ENCODE measurements around the gene KIFC3. TPM values are rescaled to one million over a fixed set of nuclear protein-coding genes. Genes with fewer than 3 reads are reported as not detected.
"Not testable (repeated sequence)": the region's sequence is repeated elsewhere in the genome, so short reads cannot be mapped to it uniquely, and the experiment has no call there.

Gene KIFC3
- total RNA-seq, 3 donors from 2014 or later: 15.7 to 36.1 (median 35.1) TPM

GRCh38 chr16:57747091-57747490, 55.2 kb downstream of the KIFC3 start:
- intact Hi-C loops (cut with DNase I; ENCODE audit: low total_unique reads): loop anchor here (5.0 kb wide), 1 partner anchor 480 kb away; no protein-coding TSS in a partner anchor

DNA sequence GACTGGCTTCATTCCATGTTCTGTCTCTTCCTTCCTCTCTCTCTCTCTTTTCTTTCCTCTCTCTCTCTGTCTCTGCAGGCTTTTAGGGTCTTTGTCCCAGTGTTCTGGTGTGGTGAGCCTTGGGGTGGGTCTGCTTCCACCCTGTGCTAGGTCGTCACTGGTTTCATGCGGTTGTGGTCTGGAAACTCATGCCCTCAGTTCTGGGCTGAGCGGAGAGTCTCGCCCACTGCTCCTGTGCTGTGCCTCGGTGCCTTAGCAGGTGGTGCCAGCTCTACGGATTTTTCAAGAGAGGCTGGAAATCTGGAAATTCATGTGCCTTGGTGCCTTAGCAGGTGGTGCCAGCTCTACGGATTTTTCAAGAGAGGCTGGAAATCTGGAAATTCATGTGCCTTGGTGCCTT, 56.0 kb downstream of the KIFC3 start:
- H3K27ac ChIP-seq; H3K4me3 ChIP-seq; H3K27me3 ChIP-seq; H3K4me1 ChIP-seq; DNase-seq (ENCODE audit: low spot score in 2 of 2); H3K36me3 ChIP-seq; H3K9me3 ChIP-seq: not testable (repeated sequence)
- intact Hi-C loops (cut with DNase I; ENCODE audit: low total_unique reads): loop anchor here (5.0 kb wide), 1 partner anchor 481 kb away; no protein-coding TSS in a partner anchor

More at GRCh38 chr16:57747091-57747490, 55.2 kb downstream of the KIFC3 start:
- no peaks in the 10 kb centered on the region for H3K9me3 ChIP-seq
- DNase-seq (ENCODE audit: low spot score in 2 of 2): no peak
- no peak overlapping the region for H3K4me3 ChIP-seq
- H3K27ac ChIP-seq: no peak overlapping the region
- H3K36me3 ChIP-seq: no peaks in the 10 kb centered on the region
- H3K4me1 ChIP-seq: no peaks in the 10 kb centered on the region
- TF ChIP-seq POLR2AphosphoS5 (IDR thresholded peaks at IDR 0.05): no peak
- TF ChIP-seq, protein P1, sequence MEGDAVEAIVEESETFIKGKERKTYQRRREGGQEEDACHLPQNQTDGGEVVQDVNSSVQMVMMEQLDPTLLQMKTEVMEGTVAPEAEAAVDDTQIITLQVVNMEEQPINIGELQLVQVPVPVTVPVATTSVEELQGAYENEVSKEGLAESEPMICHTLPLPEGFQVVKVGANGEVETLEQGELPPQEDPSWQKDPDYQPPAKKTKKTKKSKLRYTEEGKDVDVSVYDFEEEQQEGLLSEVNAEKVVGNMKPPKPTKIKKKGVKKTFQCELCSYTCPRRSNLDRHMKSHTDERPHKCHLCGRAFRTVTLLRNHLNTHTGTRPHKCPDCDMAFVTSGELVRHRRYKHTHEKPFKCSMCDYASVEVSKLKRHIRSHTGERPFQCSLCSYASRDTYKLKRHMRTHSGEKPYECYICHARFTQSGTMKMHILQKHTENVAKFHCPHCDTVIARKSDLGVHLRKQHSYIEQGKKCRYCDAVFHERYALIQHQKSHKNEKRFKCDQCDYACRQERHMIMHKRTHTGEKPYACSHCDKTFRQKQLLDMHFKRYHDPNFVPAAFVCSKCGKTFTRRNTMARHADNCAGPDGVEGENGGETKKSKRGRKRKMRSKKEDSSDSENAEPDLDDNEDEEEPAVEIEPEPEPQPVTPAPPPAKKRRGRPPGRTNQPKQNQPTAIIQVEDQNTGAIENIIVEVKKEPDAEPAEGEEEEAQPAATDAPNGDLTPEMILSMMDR (IDR thresholded peaks at IDR 0.05): no peak
- no peaks in the 10 kb centered on the region for H3K27me3 ChIP-seq

DNA sequence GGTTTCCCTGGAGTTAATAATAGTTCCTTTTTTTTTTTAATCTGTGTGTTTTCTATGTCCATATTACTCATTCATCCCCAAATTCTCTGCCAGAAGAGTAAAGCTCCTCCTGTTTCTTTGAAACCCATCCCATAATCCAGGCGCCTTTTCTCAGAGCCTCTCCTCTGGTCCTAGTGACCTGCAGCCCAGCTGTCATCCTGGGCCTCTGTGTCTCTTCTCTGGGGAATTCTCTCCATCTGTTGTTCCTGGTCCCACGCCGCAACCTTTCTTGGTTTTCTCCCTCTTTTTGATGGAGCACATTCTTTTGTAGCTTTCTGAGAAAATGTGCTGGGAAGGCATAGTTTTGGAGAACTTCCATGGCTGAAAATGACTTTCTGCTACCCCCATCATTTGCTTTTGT, 56.5 kb downstream of the KIFC3 start:
- no peaks in the 10 kb centered on the region for H3K9me3 ChIP-seq
- TF ChIP-seq POLR2AphosphoS5 (IDR thresholded peaks at IDR 0.05): no peak
- no peak for TF ChIP-seq POLR2A (IDR thresholded peaks at IDR 0.05)
- TF ChIP-seq, protein P1 (IDR thresholded peaks at IDR 0.05): no peak
- intact Hi-C loops (cut with DNase I; ENCODE audit: low total_unique reads): loop anchor here (5.0 kb wide), 1 partner anchor 482 kb away; no protein-coding TSS in a partner anchor
- no peak overlapping the region for H3K4me3 ChIP-seq
- no peaks in the 10 kb centered on the region for H3K27me3 ChIP-seq
- no peaks in the 10 kb centered on the region for H3K36me3 ChIP-seq
- no peaks in the 10 kb centered on the region for H3K4me1 ChIP-seq
- DNase-seq (ENCODE audit: low spot score in 2 of 2): no peak
- no peak overlapping the region for H3K27ac ChIP-seq

DNA sequence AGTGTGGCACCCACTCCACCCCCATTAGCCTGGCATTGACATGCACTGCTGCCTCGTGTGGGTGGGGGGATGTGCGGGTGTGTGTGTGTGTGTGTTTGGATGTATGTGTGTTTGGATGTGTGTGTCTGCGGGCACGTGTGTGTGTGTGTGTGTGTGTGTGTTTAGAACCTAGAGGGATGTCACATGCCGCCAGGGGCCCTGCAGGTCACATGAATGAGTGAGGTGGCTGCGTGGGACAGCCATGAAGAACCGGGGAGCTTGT, 57.7 kb downstream of the KIFC3 start:
- TF ChIP-seq, protein P1 (IDR thresholded peaks at IDR 0.05): no peak
- TF ChIP-seq POLR2AphosphoS5 (IDR thresholded peaks at IDR 0.05): no peak
- no peak for TF ChIP-seq POLR2A (IDR thresholded peaks at IDR 0.05)
- no peaks in the 10 kb centered on the region for H3K27me3 ChIP-seq
- H3K27ac ChIP-seq: no peak overlapping the region
- no peak overlapping the region for H3K4me3 ChIP-seq
- no peak for DNase-seq (ENCODE audit: low spot score in 2 of 2)
- H3K9me3 ChIP-seq: no peaks in the 10 kb centered on the region
- no peaks in the 10 kb centered on the region for H3K36me3 ChIP-seq
- intact Hi-C loops (cut with DNase I; ENCODE audit: low total_unique reads): no loop called here
- no peaks in the 10 kb centered on the region for H3K4me1 ChIP-seq

DNA sequence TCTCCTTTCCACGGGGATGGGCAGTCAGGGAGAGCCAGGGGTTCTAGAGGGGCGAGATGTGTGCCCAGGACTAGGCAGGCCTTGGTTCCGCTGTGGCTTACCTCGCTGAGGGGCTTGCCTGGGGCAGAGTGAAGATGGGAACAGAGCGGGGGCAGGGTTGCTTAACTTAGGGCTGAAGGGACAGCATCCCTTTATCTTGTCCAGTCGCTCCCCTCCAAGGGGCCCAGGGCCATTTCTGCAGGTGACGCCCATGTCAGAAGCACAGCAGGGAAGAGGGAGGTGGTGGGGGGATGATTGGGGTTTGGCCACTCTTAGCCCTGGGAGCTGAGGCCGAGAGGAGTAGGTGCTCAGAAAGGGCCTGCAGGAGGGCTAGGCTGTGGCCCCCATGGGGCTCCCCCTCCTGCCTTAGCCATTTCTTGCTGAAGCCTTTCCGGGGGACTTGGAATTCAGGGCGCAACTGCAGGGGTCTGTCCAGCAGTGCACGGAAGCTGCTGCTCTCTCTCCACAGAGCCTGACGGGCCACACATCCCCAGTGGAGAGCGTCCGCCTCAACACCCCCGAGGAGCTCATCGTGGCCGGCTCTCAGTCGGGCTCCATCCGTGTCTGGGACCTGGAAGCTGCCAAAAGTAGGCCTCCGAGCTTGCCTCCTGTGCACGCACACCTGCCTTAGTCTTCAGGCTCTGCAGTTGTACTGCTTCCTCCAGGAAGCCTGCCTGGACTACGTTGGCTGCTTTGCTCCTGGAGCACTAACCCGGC, 58.2 kb downstream of the KIFC3 start:
- no peak for DNase-seq (ENCODE audit: low spot score in 2 of 2)
- Histone ChIP-seq H3K36me3 (no peaks in the 10 kb centered on the region), H3K27ac (no peak overlapping the region), H3K9me3 (no peaks in the 10 kb centered on the region), H3K4me1 (no peaks in the 10 kb centered on the region), H3K4me3 (no peak overlapping the region), H3K27me3 (no peaks in the 10 kb centered on the region)
- TF ChIP-seq POLR2A (IDR thresholded peaks at IDR 0.05): no peak
- TF ChIP-seq POLR2AphosphoS5 (IDR thresholded peaks at IDR 0.05): no peak
- TF ChIP-seq, protein P1 (IDR thresholded peaks at IDR 0.05): no peak
- intact Hi-C loops (cut with DNase I; ENCODE audit: low total_unique reads): no loop called here

Data from breast epithelium (tissue), 4 donors.